Measurements from ENCODE around the gene IFITM1. TPM values are rescaled to one million over a fixed set of nuclear protein-coding genes. Genes with fewer than 3 reads are reported as not detected.
A peak's percentile ranks its signal among the peaks of the same experiment; 100 is the strongest.

The IFITM1 gene
- total RNA-seq, 1 experiment from 2014 or later: 2.0 TPM

DNA sequence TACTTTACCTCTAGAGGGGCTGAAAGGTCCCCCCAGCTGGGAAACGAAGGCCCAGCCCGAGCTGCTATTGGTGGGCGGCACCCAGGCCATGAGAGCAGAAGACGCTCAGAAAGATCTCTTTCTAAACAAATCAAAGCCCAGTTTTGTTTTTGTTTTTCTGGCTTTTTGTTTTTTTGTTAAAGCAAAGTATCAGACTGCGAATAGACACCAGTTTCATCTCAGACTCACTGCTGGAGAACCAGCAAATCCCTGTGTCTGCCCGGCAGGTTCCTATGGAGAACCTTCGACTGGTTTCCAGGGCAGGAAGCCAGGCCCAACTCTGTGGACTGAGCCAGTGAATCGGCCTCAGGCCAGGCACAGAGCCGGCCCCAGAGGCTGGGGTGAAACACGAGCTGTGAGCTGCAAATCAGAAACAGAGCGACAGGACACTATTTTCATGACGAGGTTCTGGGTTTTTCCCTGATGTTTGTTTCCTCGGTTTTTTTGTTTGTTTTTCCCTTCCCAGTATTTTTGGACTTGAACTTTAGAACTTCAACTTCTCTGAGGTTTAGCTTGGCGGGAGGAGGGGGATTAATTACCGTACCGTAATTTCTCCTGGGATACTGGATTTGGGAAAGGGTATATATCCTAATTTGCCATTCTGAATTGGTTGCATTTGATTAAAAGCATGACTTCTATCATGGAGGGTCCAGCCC, 39.5 kb downstream of the IFITM1 start:
- peaks cover 9% of the 10 kb centered on the region for H3K4me1 ChIP-seq (ENCODE audit: insufficient read depth, low read length)
- no peak overlapping the region for H3K9ac ChIP-seq (ENCODE audit: low read length)
- H3K9me2 ChIP-seq (replicated peaks; ENCODE audit: low read length): no peaks in the 10 kb centered on the region
- no peak overlapping the region for H3K4me2 ChIP-seq (ENCODE audit: low read length)
- POLR2A ChIA-PET (ENCODE audit: unreplicated experiment): no interaction called here
- intact Hi-C loops (cut with micrococcal nuclease): no loop called here
- H3K79me2 ChIP-seq (ENCODE audit: low read length): no peaks in the 10 kb centered on the region
- no TSS peak for BruUV-seq (replicated peaks)
- H3K9me3 ChIP-seq (ENCODE audit: low read length): no peaks in the 10 kb centered on the region
- H3K4me3 ChIP-seq (ENCODE audit: low read length): no peak overlapping the region
- H2AFZ ChIP-seq (ENCODE audit: low read length): peak overlapping the region; percentile 59; the same call in 1 of the 2 replicates
- H3K36me3 ChIP-seq (ENCODE audit: low read depth, low read length): no peaks in the 10 kb centered on the region
- TF ChIP-seq EZH2phosphoT487 (IDR thresholded peaks at IDR 0.05; ENCODE audit: borderline replicate concordance, low read length) (no peak), EZH2 (IDR thresholded peaks at IDR 0.05; ENCODE audit: low read length, unreplicated experiment) (no peak)
- TF ChIP-seq, protein P1, sequence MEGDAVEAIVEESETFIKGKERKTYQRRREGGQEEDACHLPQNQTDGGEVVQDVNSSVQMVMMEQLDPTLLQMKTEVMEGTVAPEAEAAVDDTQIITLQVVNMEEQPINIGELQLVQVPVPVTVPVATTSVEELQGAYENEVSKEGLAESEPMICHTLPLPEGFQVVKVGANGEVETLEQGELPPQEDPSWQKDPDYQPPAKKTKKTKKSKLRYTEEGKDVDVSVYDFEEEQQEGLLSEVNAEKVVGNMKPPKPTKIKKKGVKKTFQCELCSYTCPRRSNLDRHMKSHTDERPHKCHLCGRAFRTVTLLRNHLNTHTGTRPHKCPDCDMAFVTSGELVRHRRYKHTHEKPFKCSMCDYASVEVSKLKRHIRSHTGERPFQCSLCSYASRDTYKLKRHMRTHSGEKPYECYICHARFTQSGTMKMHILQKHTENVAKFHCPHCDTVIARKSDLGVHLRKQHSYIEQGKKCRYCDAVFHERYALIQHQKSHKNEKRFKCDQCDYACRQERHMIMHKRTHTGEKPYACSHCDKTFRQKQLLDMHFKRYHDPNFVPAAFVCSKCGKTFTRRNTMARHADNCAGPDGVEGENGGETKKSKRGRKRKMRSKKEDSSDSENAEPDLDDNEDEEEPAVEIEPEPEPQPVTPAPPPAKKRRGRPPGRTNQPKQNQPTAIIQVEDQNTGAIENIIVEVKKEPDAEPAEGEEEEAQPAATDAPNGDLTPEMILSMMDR (conservative IDR thresholded peaks at IDR 0.05; ENCODE audit: low read depth, low read length): no peak
- CTCF ChIA-PET: no interaction called here
- no peaks in the 10 kb centered on the region for H3K27me3 ChIP-seq (ENCODE audit: low read length)
- 0 out of 2 replicates have a peak, but pooled peaks have one; percentile 25 for ATAC-seq
- peak; percentile 13 for DNase-seq
- H3F3A ChIP-seq (ENCODE audit: low read length, unreplicated experiment): no peaks in the 10 kb centered on the region
- H3K27ac ChIP-seq (ENCODE audit: low read length): no peak overlapping the region
- no peaks in the 10 kb centered on the region for H4K20me1 ChIP-seq (ENCODE audit: low read length)

DNA sequence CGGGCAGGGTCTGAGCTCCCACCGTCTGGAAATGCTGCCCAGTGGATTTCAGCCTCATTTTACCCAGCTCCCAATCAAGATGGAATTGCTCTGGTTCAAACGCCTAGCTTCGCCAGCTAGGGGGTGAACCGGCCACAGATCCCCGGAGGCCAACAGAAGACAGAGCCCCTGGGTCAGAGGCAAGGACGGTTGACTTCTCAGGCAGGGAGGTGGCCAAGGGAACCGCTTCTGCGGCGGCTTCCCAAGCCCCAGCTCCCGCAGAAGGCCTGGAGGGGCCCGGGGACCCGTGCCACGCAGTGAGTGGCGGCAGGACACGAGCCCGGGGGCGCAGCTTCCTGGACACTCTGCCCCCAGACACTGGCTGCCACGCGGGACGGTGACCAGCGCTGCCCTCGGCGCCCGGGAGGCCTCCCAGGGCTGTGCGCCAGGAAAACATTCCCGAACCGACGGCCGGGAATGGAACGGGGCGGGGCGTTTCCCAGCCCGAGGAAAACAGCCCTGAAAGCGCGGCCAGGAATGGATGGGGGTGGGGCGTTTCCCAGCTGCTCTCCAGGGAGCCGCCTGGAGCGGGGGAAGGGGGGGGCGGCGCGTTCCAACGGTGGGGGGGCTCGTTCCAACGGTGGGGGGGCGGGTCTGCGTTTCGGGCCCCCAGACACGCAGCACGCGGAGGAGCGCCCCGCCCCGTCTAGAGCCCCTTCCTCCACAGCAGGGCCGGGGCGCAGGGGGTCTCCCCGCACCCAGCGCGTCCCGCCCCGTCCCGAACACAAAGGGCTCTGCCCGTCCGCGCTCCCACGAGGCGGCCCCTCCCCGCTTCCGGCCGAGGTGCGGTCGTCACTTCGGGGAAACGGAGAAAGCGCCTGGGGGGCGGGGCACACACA, 42.0 kb downstream of the IFITM1 start:
- TF ChIP-seq EZH2 (IDR thresholded peaks at IDR 0.05; ENCODE audit: low read length, unreplicated experiment): no peak
- no peak for TF ChIP-seq EZH2phosphoT487 (IDR thresholded peaks at IDR 0.05; ENCODE audit: borderline replicate concordance, low read length)
- TF ChIP-seq, protein P1 (conservative IDR thresholded peaks at IDR 0.05; ENCODE audit: low read depth, low read length): no peak
- DNase-seq (peak; percentile 71), ATAC-seq (peak; percentile 84)
- Histone ChIP-seq H2AFZ (ENCODE audit: low read length) (peak overlapping the region; percentile 83), H3K4me2 (ENCODE audit: low read length) (peak overlapping the region; percentile 79), H3K4me1 (ENCODE audit: insufficient read depth, low read length) (peaks cover 9% of the 10 kb centered on the region), H3K79me2 (ENCODE audit: low read length) (no peaks in the 10 kb centered on the region), H3K4me3 (ENCODE audit: low read length) (peak overlapping the region; percentile 58), H4K20me1 (ENCODE audit: low read length) (no peaks in the 10 kb centered on the region), H3K9ac (ENCODE audit: low read length) (peak overlapping the region; percentile 59), H3K27me3 (ENCODE audit: low read length) (no peaks in the 10 kb centered on the region), H3K9me3 (ENCODE audit: low read length) (no peaks in the 10 kb centered on the region), H3F3A (ENCODE audit: low read length, unreplicated experiment) (no peaks in the 10 kb centered on the region), H3K9me2 (replicated peaks; ENCODE audit: low read length) (no peaks in the 10 kb centered on the region), H3K36me3 (ENCODE audit: low read depth, low read length) (no peaks in the 10 kb centered on the region), H3K27ac (ENCODE audit: low read length) (peak overlapping the region; percentile 34; the same call in 1 of the 2 replicates)
- TSS peak; percentile 91 for BruUV-seq (replicated peaks)
- intact Hi-C loops (cut with micrococcal nuclease): loop anchor here (5.0 kb wide), 1 partner anchor 49 kb away; the partner anchor contains the start of gene IFITM2
- ChIA-PET POLR2A (ENCODE audit: unreplicated experiment) (interaction anchor here (0.6 kb wide), 1 partner anchor 51 kb away, joined by 4 read pairs; no protein-coding TSS in a partner anchor), CTCF (interaction anchor here (0.7 to 0.9 kb wide), 2 partner anchors 51 to 105 kb away, joined by 3 to 4 read pairs; no protein-coding TSS in a partner anchor)
